Mesenchymal stem cell (in vitro differentiated cells and primary cell): Measurements from ENCODE around the gene CEMIP2.

Source experiments
- DNase-seq: peaks from one replicate; pipeline ENCODE4 v3.0.0-alpha.2; 2013
- H2AFZ ChIP-seq: one replicate; pipeline ENCODE4 v1.6.1; 2013; ENCODE audit warnings: low read depth, mild to moderate bottlenecking, control low read depth, inconsistent platforms, low read length, moderate library complexity
- H2AK5ac ChIP-seq: 2 replicates; pipeline ENCODE4 v1.6.1; 2013; ENCODE audit warnings: low read length, moderate library complexity, mild to moderate bottlenecking, inconsistent platforms; ENCODE audit not compliant: severe bottlenecking
- H2BK120ac ChIP-seq: one replicate; pipeline ENCODE4 v1.6.1; 2013; ENCODE audit warnings: low read depth, mild to moderate bottlenecking, inconsistent platforms, low read length, moderate library complexity
- H2BK12ac ChIP-seq, 2 experiments: one replicate each; pipeline ENCODE4 v1.6.1; 2013; ENCODE audit warnings: inconsistent platforms in 2 of 2, low read length in 2 of 2, mild to moderate bottlenecking in 2 of 2, moderate library complexity in 2 of 2, control low read depth in 1 of 2
- H2BK15ac ChIP-seq: one replicate; pipeline ENCODE4 v1.6.1; 2013; ENCODE audit warnings: mild to moderate bottlenecking, low read depth, inconsistent platforms; ENCODE audit not compliant: poor library complexity, severe bottlenecking
- H2BK5ac ChIP-seq: 2 replicates; pipeline ENCODE4 v1.6.1; 2013; ENCODE audit warnings: low read depth, mild to moderate bottlenecking, low read length, control low read depth, inconsistent platforms; ENCODE audit not compliant: poor library complexity, severe bottlenecking
- H3K14ac ChIP-seq, 2 experiments: one replicate each; pipeline ENCODE4 v1.6.1; 2013; ENCODE audit warnings: inconsistent platforms in 2 of 2, low read length in 2 of 2, control low read depth in 1 of 2, mild to moderate bottlenecking in 1 of 2, moderate library complexity in 1 of 2
- H3K18ac ChIP-seq, 2 experiments: one replicate each; pipeline ENCODE4 v1.6.1; 2013; ENCODE audit warnings: inconsistent platforms in 2 of 2, low read length in 2 of 2, control low read depth in 1 of 2, low read depth in 1 of 2, mild to moderate bottlenecking in 1 of 2
- H3K23ac ChIP-seq, 2 experiments: one replicate each; pipeline ENCODE4 v1.6.1; 2013; ENCODE audit warnings: inconsistent platforms in 2 of 2, low read length in 2 of 2, mild to moderate bottlenecking in 2 of 2, moderate library complexity in 2 of 2, control low read depth in 1 of 2
- H3K27ac ChIP-seq: 2 replicates; pipeline ENCODE4 v1.5.1; 2013; ENCODE audit warnings: mild to moderate bottlenecking, moderate library complexity, low read length, control low read depth, inconsistent platforms; ENCODE audit not compliant: poor library complexity, severe bottlenecking
- H3K27me3 ChIP-seq, 2 experiments: 2 replicates each; pipeline versions ENCODE4 v1.6.1 to v1.7.0; 2013; ENCODE audit warnings: low read length in 2 of 2, mild to moderate bottlenecking in 2 of 2, moderate library complexity in 2 of 2, control low read depth in 1 of 2, inconsistent platforms in 1 of 2; ENCODE audit not compliant: control insufficient read depth in 1 of 2, insufficient read depth in 1 of 2
- H3K36me3 ChIP-seq, 2 experiments: 2 replicates each; pipeline versions ENCODE4 v1.6.1 to v1.7.0; 2013; ENCODE audit warnings: low read length in 2 of 2, control low read depth in 1 of 2, inconsistent platforms in 1 of 2, low read depth in 1 of 2, mild to moderate bottlenecking in 1 of 2; ENCODE audit not compliant: insufficient read depth in 2 of 2, control insufficient read depth in 1 of 2
- H3K4ac ChIP-seq, 2 experiments: one replicate each; pipeline ENCODE4 v1.6.1; 2013; ENCODE audit warnings: inconsistent platforms in 2 of 2, low read length in 2 of 2, mild to moderate bottlenecking in 2 of 2, moderate library complexity in 2 of 2, control low read depth in 1 of 2, low read depth in 1 of 2
- H3K4me1 ChIP-seq: 2 replicates; pipeline ENCODE4 v1.6.1; 2013; ENCODE audit warnings: low read depth, low read length, control low read depth; ENCODE audit not compliant: control insufficient read depth, insufficient read depth
- H3K4me2 ChIP-seq: 2 replicates; pipeline ENCODE4 v1.6.1; 2013; ENCODE audit warnings: low read length, mild to moderate bottlenecking, inconsistent platforms; ENCODE audit not compliant: poor library complexity, severe bottlenecking
- H3K4me3 ChIP-seq, 2 experiments: 2 replicates each; pipeline versions ENCODE4 v1.5.1 to v1.7.0; 2013; ENCODE audit warnings: low read length in 2 of 2, mild to moderate bottlenecking in 2 of 2, control low read depth in 1 of 2, low read depth in 1 of 2; ENCODE audit not compliant: insufficient read depth in 1 of 2
- H3K79me1 ChIP-seq: replicated peaks from 2 replicates; pipeline ENCODE4 v1.6.1; 2013; ENCODE audit warnings: mild to moderate bottlenecking, control low read depth, low read length, inconsistent platforms; ENCODE audit not compliant: poor library complexity, severe bottlenecking
- H3K9ac ChIP-seq: 2 replicates; pipeline ENCODE4 v1.7.0; 2013; ENCODE audit warnings: mild to moderate bottlenecking, low read length, moderate library complexity
- H3K9me3 ChIP-seq: 2 replicates; pipeline ENCODE4 v1.7.0; 2013; ENCODE audit warnings: mild to moderate bottlenecking, low read length; ENCODE audit not compliant: control insufficient read depth
- H4K8ac ChIP-seq: one replicate; pipeline ENCODE4 v1.6.1; 2013; ENCODE audit warnings: inconsistent platforms, mild to moderate bottlenecking, low read length, moderate library complexity
- H4K91ac ChIP-seq: one replicate; pipeline ENCODE4 v1.6.1; 2013; ENCODE audit warnings: mild to moderate bottlenecking, low read length, inconsistent platforms
- WGBS: methylation state at CpG from one replicate; pipeline ENCODE4 v1.1.7; 2013; ENCODE audit warnings: mixed read lengths; 5-methylcytosine and 5-hydroxymethylcytosine counted together

CEMIP2 gene

DNA sequence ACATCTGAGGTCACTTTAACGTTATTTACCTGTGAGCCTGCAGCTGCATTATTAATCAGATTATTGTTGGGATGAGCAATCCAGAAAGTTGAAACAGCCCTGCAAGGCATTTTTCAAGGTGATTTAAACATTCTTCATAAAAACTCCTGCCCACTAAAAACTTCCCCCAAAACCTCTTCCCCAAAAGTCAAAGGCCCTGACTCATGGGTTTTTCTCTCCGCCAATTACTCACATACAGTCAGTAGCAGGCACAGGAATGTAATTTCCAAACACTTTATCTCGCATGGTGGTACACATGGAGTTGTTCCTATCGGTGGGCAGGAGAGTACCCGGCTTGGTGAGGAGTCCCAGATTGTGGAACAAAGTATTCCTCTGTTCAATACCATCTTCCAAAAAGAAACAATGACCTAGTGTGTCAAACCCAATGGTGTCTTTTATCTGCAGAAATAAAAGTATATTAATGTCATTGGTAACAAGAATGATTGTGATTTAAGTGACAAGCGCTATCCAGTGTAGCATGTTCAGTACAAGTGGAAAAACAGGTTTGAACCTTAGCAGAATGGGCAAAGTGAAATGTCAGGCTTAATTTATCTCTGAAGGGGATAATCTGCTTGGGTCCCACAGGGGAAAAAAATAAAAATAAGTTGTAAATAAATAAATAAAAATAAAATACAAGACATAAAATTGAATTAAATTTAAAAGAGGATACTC is 38.3 kb downstream of the CEMIP2 start:
- no peak overlapping the region for H4K91ac ChIP-seq
- peaks cover 3% of the 10 kb centered on the region for H3K4me1 ChIP-seq
- peaks cover 21 to 55% of the 10 kb centered on the region in 2 experiments for H3K36me3 ChIP-seq
- H2BK12ac ChIP-seq: no peak overlapping the region
- H2BK15ac ChIP-seq: no peak overlapping the region
- H3K23ac ChIP-seq: no peak overlapping the region
- H3K79me1 ChIP-seq: peaks cover 22% of the 10 kb centered on the region
- no peak overlapping the region for H3K4me3 ChIP-seq
- H3K4me2 ChIP-seq: no peak overlapping the region
- H3K4ac ChIP-seq: no peak overlapping the region
- no peak overlapping the region for H2AFZ ChIP-seq
- H3K27me3 ChIP-seq: no peaks in the 10 kb centered on the region
- no peak overlapping the region for H2AK5ac ChIP-seq
- no peak overlapping the region for H3K27ac ChIP-seq
- DNase-seq: no peak
- H3K18ac ChIP-seq: no peak overlapping the region
- no peak overlapping the region for H3K14ac ChIP-seq
- H2BK5ac ChIP-seq: no peak overlapping the region
- H3K9ac ChIP-seq: no peak overlapping the region
- no peak overlapping the region for H4K8ac ChIP-seq
- WGBS: 84% methylated on average over 5 of the region's 6 CpGs
- no peak overlapping the region for H2BK120ac ChIP-seq
- H3K9me3 ChIP-seq: no peaks in the 10 kb centered on the region

DNA sequence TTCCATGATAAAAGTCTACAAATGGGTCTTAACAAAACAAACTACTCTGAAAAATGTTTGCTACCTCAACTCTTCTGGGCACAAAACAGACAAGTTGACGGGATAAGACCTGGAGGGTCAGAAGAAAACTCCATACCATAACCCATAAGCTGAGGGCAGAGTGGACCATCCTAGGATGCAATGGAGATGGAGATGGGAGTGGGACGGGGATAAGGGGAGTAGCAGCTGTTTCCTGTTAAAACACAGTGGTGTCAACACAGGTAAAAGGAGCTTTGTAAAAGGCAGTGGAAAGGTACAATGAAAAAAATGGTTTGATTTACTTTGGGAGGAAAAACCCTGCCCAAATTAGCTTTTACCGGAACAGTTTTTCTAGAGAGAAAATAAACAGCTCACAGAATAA is 41.6 kb downstream of the CEMIP2 start:
- Histone ChIP-seq H2AFZ (no peak overlapping the region), H3K4ac (no peak overlapping the region)
- 58% methylated on average over 3 of the region's 3 CpGs for WGBS

DNA sequence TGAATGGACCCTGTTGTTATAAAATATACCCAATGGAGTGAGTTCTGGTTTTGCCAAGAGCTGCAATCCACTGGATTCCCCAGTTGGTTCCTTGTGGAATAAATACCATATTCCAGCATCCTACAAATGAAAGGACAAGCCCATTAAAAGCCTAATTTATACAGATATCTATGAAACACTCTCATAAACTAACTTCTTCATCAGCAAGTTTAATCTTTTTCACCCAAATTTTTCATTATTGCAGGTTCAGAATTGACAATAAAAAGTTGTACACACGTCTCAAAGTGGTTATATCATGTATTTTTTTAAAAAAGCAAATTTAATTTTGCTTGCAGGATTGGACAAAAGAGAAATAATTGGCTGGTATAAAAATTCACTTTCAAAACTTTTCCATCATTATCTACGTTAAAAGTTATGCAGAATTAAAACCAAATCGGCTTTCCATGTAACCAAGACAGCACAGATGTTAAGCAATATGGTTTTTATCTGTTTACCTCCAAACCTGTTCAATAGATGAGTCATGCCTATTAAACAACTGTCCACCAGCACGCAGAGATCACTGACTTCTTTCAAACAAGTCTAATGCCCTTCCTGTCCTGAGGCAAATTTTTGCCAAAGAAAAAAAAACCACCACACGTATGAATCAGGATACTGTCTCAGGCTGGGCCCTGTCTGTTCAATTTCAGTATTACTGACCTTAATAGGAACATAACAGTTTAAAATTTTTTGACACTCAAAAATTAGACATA is 42.5 kb downstream of the CEMIP2 start:
- Histone ChIP-seq H3K9me3 (no peaks in the 10 kb centered on the region), H3K9ac (no peak overlapping the region), H3K23ac (no peak overlapping the region), H3K27ac (no peak overlapping the region), H3K4ac (no peak overlapping the region), H3K79me1 (peaks cover 19% of the 10 kb centered on the region), H2AK5ac (no peak overlapping the region), H3K14ac (no peak overlapping the region), H2BK5ac (no peak overlapping the region), H3K27me3 (no peaks in the 10 kb centered on the region), H3K18ac (no peak overlapping the region), H2BK120ac (no peak overlapping the region), H4K8ac (no peak overlapping the region), H2AFZ (no peak overlapping the region), H3K4me1 (no peaks in the 10 kb centered on the region), H2BK15ac (no peak overlapping the region), H3K4me3 (no peak overlapping the region), H2BK12ac (no peak overlapping the region), H3K36me3 (peaks cover 14 to 81% of the 10 kb centered on the region in 2 experiments), H4K91ac (no peak overlapping the region), H3K4me2 (no peak overlapping the region)
- WGBS: 15% methylated on average over 3 of the region's 5 CpGs
- peak; percentile 90 for DNase-seq

More for the DNA sequence above, 41.6 kb downstream of the CEMIP2 start:
- H3K4me1 ChIP-seq: no peaks in the 10 kb centered on the region
- H3K79me1 ChIP-seq: peaks cover 22% of the 10 kb centered on the region
- no peak for DNase-seq
- H3K23ac ChIP-seq: no peak overlapping the region
- H3K14ac ChIP-seq: no peak overlapping the region
- no peak overlapping the region for H3K18ac ChIP-seq
- H2AK5ac ChIP-seq: no peak overlapping the region
- H3K9ac ChIP-seq: no peak overlapping the region
- no peak overlapping the region for H4K91ac ChIP-seq
- H2BK5ac ChIP-seq: no peak overlapping the region
- no peak overlapping the region for H4K8ac ChIP-seq
- H2BK120ac ChIP-seq: no peak overlapping the region
- H3K4me2 ChIP-seq: no peak overlapping the region
- H3K9me3 ChIP-seq: no peaks in the 10 kb centered on the region
- peaks cover 17 to 82% of the 10 kb centered on the region in 2 experiments for H3K36me3 ChIP-seq
- H3K27ac ChIP-seq: no peak overlapping the region
- no peak overlapping the region for H3K4me3 ChIP-seq
- H2BK15ac ChIP-seq: no peak overlapping the region
- no peak overlapping the region for H2BK12ac ChIP-seq
- H3K27me3 ChIP-seq: no peaks in the 10 kb centered on the region

DNA sequence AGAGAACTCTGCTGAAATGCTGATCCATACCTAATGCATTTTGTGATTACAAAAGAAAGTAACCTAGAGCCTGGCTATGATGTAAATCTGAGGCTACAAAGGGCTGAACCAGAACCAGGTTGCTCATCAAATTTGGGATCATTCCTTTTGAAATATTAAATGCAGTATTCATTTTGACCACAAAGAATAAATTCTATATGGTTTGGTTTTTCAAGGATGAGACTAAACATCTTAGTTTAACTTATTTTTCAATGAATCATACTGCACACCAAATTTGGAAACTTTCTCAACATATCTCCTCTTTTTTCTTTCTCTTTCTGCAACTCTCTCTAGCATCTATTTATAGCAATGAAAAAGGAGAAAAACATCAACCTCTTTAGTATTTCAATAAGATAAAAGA is 46.5 kb downstream of the CEMIP2 start:
- Histone ChIP-seq H3K4me2 (no peak overlapping the region), H3K9ac (no peak overlapping the region), H3K14ac (no peak overlapping the region), H4K91ac (no peak overlapping the region), H3K9me3 (no peaks in the 10 kb centered on the region), H3K36me3 (peaks cover 5 to 63% of the 10 kb centered on the region in 2 experiments), H3K27me3 (no peaks in the 10 kb centered on the region), H2BK15ac (no peak overlapping the region), H3K23ac (no peak overlapping the region), H2AK5ac (no peak overlapping the region), H3K4ac (no peak overlapping the region), H2AFZ (no peak overlapping the region), H4K8ac (no peak overlapping the region), H2BK12ac (no peak overlapping the region), H3K27ac (no peak overlapping the region), H3K79me1 (peaks cover 12% of the 10 kb centered on the region), H2BK120ac (no peak overlapping the region), H3K4me3 (no peak overlapping the region), H3K18ac (no peak overlapping the region), H3K4me1 (no peaks in the 10 kb centered on the region), H2BK5ac (no peak overlapping the region)
- peak; percentile 30 for DNase-seq
